GM21576 (cell line): ENCODE measurements around the gene XAF1.
"Not testable (repeated sequence)": the region's sequence is repeated elsewhere in the genome, so short reads cannot be mapped to it uniquely, and the experiment has no call there.

ENCODE experiments used
- ATAC-seq: cut with Tn5 transposase; IDR thresholded peaks from one replicate; pipeline ENCODE4 v1.9.1; 2021; ENCODE audit warnings: mild to moderate bottlenecking, moderate library complexity; ENCODE audit not compliant: unreplicated experiment

XAF1 gene

DNA sequence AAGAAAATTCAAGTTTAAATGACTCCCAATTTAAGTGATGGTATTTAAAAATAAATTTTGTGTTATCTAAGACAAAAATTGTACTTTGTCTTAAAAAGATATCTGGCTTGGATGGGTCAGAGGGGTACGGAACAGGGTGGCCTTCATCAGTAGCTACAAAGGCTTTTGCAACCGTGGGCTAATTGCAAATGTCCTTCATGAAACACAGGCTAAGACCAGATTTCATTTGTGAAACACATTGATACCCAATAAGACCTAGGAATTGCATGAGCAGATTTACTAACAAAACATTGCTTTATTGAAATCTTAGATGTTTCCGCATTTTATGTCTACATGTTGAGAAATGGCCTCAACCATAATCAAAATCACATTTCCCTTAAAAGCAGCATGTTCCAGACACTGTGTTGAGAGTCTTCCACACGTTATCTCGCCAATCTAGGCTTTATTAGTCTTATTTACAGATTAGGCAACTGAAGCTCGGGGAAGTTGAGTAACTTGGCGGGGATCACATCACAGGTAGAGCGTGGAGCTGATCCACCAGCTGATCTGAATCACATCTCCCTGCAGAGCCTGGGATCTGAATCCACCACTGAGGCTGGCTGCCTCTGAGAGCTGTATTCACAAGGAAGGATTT, 42.0 kb downstream of the XAF1 start:
- ATAC-seq: no peak

DNA sequence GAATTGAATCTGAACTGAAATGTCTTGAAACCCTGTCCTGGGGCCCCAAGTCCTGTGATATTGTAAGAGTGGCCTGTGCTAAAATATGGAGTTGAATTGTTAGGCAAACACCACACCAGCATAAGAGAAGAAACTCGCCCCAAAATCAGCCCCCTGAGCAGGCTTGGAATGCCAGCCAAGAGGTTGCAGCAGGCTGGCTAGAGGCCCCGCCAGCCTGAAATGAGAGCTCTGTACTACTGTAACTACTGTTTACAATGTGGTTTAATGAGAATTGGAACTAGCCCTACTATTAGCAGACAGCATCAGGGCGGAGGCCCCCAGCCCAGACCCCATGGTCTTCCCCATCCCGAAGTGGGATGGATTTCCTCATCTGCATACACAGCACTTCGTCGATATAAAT, 43.9 kb downstream of the XAF1 start:
- ATAC-seq: no peak

DNA sequence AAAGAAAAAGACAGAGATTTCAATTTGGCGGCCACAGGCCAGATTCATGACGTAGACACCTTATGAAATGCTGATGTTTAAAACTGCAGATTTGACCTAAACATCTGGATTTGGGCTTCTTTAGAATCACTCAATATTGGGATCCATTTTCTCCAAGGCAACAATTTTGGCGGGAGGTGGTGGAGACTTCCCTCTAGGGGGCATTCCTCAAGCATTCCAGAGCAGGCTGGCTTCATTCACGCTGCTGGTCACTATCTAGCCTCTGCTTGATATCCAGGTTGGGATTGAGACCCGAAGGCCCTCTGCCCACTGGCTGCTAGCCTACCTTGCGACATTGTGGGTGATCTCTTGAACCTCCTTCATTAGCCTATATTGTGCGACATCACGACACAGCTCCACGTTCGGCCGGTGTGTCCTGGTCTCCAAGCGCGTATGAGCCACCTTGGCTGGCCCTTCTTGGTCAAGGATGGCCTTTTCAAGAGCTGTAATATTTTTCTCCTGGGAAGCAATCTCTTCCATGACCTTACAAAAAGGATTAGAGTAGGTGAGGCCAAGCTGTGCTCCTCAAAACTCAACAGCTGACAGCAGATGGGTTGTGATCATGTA, 44.7 kb downstream of the XAF1 start:
- ATAC-seq: no peak

DNA sequence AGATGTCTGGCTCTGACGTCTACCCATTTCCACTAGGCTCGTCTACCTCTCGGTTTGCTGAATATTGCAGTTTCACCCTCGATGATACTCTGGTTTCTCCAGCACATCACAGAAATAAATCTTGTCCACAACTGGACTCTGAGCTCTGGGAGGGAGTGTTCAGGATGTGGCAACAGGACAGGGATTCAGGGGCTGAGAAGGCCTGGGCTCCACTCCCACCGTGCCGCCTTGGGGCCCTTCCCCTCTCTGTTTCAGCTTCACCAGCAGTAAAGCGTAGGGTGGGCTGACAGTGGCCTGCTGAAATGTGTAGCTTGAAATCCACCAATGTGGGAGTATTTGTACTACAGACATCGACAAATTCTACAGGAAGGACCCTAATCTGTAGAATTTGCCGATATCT, 55.7 kb downstream of the XAF1 start:
- ATAC-seq: no peak

DNA sequence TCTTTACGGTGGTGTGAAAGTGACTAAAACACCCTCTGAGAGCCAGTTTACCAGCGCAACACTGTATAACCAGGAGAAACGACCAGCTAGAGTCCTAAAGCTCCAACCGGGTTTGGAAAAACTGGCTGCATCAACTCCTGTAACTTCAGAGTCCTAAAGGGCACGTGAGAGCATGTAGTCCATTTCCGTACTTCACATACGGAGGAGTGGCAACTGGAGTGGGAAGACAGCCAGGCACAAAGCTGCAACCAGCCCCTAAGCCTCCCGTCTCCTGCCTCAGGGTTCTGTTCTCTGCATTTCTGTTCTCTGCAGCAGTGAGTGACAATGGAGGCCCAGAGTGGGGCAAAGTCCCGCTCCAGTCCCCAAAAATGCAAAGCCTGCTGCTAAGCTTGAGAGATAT, 56.4 kb downstream of the XAF1 start:
- ATAC-seq: no peak

DNA sequence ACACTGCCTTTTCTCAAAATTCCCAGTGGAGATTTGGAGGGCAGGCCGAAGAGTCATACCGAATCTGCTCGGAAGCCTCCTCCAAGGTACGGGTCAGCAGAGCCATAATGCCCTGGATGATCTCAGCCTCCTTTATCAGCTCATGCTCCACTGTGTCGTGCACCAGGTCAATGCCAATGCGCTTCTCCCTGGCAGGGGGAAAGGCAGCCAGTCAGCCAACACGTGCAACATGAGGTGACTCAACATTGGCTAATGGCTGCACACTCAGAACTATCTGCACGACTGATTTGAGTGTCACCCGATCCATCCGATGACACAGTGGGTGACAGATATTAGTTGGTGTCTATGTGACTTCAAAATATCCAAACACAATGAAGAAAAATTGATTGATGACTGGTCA, 59.9 kb downstream of the XAF1 start:
- ATAC-seq: no peak

DNA sequence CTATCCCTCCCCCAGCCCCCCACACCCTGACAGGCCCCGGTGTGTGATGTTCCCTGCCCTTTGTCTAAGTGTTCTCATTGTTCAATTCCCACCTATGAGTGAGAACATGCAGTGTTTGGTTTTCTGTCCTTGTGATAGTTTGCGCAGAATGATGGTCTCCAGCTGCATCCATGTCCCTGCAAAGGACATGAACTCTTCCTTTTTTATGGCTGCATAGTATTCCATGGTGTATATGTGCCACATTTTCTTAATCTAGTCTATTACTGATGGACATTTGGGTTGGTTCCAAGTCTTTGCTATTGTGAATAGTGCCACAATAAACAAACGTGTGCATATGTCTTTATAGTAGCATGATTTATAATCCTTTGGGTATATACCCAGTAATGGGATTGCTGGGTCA, 60.5 kb downstream of the XAF1 start:
- ATAC-seq: not testable (repeated sequence)

DNA sequence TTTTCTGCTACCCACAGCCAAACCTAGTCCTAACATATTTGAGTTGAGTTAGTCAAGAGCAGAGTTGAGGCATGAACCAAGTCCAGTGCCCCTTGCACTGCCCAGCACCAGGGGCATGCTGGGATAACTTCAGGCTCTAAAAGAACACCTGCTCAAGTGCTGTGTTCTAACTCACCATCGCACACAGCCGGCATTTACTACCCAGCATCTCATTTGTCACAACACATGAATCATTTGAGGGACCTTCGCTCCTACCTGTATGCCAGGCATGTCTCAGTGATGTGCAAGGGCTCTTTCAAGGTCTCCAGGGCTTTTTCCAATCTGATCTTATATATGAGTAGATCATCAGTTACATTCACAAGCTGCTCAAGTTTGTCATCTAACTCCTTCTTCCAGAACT, 63.1 kb downstream of the XAF1 start:
- no peak for ATAC-seq

DNA sequence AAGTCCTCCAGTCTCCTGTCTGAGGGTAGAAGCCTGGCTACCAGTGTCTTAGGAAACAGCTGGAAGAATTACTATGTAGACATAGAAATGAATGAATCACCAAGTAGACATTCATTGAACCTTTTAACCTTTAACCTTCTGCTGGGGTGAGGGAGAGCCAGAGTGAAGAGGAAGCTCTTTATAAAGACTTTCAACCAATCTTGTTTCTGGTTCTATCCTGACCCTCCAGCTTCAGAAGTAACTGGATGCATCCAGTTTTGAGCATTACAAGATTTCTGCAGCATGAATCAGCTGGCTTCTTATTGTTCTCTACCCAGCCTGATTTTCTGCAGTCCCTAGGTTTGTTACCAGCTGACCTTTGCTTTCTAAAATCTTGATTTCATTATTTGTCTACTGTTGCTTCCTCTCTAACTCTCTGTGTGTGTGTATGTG, 67.2 kb downstream of the XAF1 start:
- ATAC-seq: no peak
